NCI-H1436 (cell line): ENCODE data around the gene TMEM131L.

Experiments
- DNase-seq: peaks from one replicate; lab custom pipeline; 2025; lab: John Stamatoyannopoulos, UW

Gene TMEM131L

DNA sequence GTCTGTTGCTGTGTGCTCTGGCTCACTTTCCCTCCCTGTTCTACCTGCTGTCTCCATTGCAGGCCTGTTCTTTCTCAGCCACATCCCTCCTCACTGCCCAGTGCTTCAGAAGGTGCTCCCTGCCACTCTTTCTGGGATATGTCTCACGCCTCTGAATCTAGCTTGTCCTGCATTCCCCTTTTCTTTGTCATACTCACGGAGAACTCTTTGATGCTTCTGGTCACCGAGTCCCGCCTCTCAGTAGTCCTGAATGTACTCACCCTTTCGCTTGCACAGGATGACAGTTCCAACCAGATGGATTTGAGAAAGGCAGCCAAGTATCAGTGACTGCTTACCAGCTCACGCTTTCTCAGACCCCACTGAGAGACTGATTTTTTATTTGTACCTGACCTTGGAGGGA, 152.7 kb downstream of the TMEM131L start:
- DNase-seq: no peak

GRCh38 chr4:153619811-153620210, 153.7 kb downstream of the TMEM131L start:
- no peak for DNase-seq

GRCh38 chr4:153620352-153620751, 154.2 kb downstream of the TMEM131L start:
- no peak for DNase-seq

DNA sequence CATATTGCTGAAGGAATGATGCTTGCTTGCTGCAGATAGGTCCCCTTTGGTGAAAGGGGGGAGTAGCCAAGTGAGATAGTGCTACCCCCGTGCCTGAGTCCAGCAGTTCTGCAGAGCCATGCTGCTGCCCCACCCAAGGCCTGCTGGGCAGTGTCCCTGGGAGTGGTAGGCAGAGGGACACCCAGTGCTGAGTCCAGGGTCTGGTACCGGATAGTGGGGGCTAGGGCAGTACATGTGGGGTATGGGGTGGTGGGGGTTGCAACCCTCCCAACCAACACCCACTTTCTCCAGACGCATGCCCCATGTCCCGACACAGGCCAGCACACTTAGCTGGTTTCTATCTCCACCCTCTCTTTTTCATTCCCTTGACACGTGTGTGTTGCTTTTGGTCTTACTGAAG, 155.9 kb downstream of the TMEM131L start:
- no peak for DNase-seq

- no peak for DNase-seq
These were observed 156.6 kb downstream of the TMEM131L start for GRCh38 chr4:153622778-153623240.

GRCh38 chr4:153623491-153623890, 157.3 kb downstream of the TMEM131L start:
- no peak for DNase-seq

DNA sequence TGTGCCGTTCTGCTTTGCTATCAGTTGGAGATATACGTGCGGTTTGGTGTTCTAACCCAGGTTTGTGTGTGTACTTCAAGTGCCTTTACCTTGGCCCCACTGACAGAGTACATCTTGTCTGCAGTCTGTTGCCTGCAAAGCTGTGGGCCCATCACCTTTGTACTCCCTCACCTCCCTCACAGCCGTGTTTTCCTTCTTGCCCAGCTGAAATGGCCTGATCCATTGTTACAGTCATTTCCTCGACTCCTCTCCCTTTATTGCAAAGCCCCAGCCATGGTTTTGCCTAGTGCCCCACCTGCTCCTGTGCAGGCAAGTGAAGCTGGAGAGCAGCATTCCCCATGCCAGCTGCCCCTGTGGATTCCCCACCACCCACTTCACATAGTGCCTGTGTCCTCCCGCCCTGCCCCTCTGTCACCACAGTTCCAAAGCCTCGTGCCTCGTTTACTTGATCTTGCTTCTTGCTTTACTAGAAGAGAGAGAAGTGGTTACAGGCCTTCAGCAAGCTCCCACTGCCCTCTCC, 162.7 kb downstream of the TMEM131L start:
- no peak for DNase-seq

- DNase-seq: no peak
These were observed 163.6 kb downstream of the TMEM131L start for GRCh38 chr4:153629776-153630175.

GRCh38 chr4:153634738-153635353, 168.7 kb downstream of the TMEM131L start:
- DNase-seq: no peak

DNA sequence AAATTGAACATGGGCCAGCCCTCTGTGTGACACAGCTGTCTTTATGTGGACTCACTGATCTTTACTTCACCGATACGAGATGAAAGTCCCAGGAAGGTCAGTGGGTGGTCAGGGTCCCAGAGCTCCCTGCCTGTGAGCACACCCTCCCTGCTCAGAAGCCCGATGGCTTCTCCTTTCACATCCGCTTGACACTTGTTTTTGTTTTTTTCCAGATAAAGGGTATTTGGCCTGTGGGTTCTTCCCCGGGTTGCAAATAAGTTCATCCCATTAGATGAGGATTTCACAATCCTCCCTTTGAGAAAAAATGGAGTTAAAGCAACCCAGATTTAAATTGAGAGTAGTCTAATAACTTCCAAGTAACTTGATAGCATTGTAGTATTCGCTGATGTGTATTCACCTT, 169.7 kb downstream of the TMEM131L start:
- DNase-seq: no peak

GRCh38 chr4:153637201-153637600, 171.0 kb downstream of the TMEM131L start:
- no peak for DNase-seq

- no peak for DNase-seq
These were observed 171.9 kb downstream of the TMEM131L start for GRCh38 chr4:153638011-153638410.

DNA sequence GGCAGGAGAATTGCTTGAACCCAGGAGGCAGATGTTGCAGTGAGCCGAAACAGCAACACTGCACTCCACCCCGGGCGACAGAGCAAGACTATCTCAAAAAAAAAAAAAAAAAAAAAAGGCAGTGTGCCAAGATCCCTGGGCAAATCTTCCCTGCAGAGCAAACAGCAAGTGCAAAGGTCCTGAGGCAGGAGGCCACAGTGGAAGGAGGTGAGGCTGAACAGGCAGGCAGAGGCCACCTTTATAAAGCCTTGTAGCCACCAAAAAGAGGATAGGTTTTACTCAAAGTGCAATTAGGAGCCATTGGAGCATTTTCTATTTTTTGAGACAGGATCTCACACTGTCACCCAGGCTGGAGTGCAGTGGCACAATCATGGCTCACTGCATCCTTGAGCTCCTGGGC, 172.8 kb downstream of the TMEM131L start:
- DNase-seq: no peak

DNA sequence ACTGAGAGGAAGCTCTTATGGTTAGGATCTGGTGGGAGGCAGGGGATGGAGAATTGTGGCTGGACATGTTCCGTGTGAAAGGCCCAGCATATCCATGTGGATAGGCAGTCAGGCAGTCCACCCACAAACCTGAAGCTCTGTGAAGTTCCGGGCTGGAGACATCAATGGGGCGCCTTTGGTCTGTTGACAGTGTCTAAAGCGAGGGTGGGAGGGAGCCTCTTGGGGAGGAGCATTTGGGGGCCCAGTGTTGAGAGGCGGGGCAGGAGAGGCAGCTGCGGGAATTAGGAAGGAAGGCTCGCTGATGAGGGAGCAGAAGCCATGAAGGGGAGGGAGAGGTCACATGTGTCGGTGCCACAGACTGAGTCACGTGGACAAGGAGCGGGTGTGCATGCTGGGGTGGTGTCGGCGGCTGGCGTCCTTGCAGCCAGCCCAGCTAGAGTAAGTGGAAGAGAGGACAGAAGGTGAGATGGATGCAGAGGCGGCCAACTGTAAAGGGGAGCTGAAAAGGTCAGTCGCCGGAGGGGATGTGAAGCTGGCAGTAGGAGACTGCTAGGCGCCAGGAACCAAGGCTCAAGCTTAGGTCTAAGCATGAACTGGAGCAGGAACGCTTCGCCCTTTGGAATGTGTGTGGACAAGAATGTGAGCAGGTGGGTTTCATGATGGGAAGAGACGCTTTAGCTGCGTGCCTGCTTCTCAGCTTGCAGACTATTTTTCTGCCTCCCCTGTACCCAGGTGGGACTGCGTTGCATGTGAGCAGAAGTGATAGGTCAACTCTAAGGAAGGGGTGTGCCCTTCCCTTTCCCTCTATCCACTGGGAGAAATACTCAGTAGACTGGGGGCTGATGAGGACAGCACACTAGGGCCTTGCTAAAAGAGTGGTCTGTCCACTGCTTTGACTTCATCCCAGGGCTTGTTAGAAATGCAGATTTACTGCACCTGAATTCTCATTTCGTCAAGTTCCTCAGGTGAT, 174.0 kb downstream of the TMEM131L start:
- no peak for DNase-seq

DNA sequence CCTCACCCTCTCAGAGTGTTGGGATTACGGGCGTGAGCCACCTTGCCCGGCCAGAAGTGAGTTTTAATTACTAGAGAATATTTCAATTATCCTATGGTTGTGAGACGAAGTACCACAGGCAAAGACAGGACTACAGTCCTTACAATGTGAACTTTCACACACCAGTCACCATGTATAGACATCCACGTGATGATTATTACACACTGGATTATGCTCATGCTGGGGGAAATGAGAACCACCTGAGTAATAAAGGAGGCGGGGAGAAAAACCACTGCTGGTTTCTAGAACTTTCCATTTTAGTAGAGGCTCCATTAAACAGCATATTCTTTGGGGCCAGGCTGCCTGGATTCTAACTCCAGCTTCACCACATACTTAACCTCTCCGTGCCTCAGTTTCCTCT, 175.4 kb downstream of the TMEM131L start:
- no peak for DNase-seq

DNA sequence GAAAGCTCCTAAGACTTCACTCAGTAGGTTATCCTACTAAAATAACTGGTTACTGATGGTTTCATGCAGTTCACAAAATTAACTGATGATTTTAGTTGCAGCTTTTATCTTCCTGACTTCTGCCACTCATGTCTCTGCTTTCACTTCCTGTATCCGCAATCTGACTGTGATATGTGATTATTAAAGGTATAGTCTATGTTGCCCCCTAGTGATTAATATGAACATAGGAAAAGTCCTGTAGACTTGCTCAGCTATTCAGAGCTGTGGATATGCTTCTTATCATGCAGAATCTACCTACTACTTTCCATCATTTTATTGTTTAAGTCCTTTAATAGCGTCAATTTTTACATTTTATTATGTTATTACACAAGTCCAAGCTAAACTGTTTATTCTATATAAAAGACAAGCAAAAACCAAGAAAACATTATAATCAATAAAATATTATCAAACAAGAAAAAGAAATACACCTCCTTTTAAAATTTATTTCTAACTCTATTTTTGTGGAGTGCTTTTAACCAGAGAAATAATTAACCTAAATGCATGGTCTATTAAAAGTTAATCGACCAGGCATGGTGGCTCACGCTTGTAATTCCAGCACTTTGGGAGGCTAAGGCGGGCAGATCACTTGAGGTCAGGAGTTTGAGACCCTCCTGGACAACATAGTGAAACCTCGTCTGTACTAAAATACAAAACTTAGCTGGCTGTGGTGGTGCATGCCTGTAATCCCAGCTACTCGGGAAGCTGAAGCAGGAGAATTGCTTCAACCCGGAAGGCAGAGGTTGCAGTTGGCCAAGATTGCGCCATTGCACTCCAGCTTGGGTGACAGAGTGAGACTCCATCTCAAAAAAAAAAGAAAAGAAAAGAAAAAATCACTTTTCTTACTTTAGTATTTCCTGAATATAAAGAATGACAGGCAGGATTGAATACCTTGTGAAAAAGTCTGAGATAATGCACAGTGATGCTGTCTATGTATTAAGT, 177.5 kb downstream of the TMEM131L start:
- peak; percentile 46 for DNase-seq

GRCh38 chr4:153645183-153645582, 179.0 kb downstream of the TMEM131L start:
- no peak for DNase-seq

DNA sequence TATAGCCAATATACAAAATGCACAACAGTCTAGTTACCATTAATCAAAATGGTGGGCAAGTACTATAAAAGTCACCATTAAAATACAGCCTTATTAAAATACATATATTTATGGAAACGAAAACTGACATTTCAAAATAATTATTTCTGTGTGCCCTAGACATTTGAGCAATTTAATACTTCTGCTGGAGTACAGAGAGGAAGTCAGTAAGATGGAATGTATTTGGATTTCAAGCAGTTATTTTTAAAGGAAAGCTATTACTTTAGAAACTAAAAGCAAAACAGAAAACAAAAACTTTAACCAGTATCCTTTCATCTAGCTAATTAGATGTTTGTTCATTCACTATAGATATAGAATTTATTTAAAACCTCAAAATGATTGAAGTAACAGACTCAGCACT, 180.1 kb downstream of the TMEM131L start:
- no peak for DNase-seq

GRCh38 chr4:153646978-153647377, 180.8 kb downstream of the TMEM131L start:
- no peak for DNase-seq

DNA sequence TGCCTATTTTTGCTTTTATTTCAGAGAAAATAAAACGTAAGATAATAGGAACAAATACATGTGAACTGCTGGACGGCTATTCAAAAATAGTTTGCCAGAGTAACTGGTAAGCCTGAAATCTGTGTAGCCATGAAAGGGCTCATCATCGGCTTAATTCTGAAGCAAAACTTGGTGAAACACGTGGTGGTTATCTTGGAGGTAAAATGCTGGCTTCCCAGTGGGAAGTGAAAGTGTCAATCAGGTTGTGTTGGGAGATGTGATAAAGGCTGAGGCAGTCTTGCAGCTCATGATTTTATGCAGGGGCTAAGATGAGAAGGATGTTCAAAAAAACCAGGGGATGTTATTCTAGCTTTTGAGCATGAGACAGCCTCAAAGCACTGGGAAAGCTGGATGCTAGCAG, 181.8 kb downstream of the TMEM131L start:
- no peak for DNase-seq

DNA sequence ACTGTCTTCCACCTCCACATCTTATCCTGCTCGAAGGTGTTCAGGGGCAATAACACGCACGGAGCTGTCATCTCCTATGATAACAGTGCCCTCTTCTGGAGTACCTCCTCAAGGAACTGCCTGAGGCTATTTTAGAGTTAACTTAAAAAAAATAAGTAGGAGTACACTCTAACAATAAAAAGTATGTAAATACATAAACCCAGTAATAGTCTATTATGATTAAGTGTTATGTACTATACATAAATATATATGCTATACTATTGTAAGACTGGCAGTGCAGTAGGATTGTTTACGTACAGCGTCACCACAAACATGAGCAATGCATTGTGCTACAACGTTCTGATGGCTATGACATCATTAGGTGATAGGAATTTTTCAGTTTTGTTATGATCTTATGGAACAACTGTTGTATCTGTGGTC, 183.4 kb downstream of the TMEM131L start:
- DNase-seq: peak; percentile 8

- DNase-seq: no peak
These were observed 185.0 kb downstream of the TMEM131L start for GRCh38 chr4:153651116-153651515.
